T47D (cell line): ENCODE results near the gene PSMD9.

ENCODE experiments used
- DNase-seq, 2 experiments: peaks; one replicate each; pipeline versions ENCODE4 v3.0.0 to v3.0.0-alpha.2; 2011 to 2012; ENCODE audit warnings: low read depth in 1 of 2, low spot score in 1 of 2
- JUND ChIP-seq: IDR thresholded peaks from 2 replicates; pipeline ENCODE4 v1.6.1; 2012; ENCODE audit warnings: low read depth
- in situ Hi-C: cut with HindIII; loops from 2 replicates; pipeline ENCODE4 v1.10.0; 2016; ENCODE audit warnings: low sequenced_read_pairs, low pct_unique_long_range_greater_than_20kb

Gene PSMD9

GRCh38 chr12:121955258-121956237, 67.0 kb downstream of the PSMD9 start:
- TF ChIP-seq JUND, result no peak
- DNase-seq, result peak in 1 of 2 experiments; percentile 44
- in situ Hi-C loops, result no loop called here

- no peak for TF ChIP-seq JUND
- peak in 1 of 2 experiments; percentile 16 for DNase-seq
- in situ Hi-C loops, result no loop called here
These were observed 69.4 kb downstream of the PSMD9 start for GRCh38 chr12:121957861-121958515.

- in situ Hi-C loops, result no loop called here
- no peak for TF ChIP-seq JUND
- no peak for DNase-seq
These were observed 70.1 kb downstream of the PSMD9 start for GRCh38 chr12:121958541-121959240.

- in situ Hi-C loops, result no loop called here
- no peak for DNase-seq
- no peak for TF ChIP-seq JUND
These were observed 72.0 kb downstream of the PSMD9 start for GRCh38 chr12:121960541-121960940.

- in situ Hi-C loops, result no loop called here
- no peak for DNase-seq
- no peak for TF ChIP-seq JUND
These were observed 72.7 kb downstream of the PSMD9 start for GRCh38 chr12:121961195-121961879.

- in situ Hi-C loops, result no loop called here
- DNase-seq, result no peak
- TF ChIP-seq JUND, result no peak
These were observed 74.9 kb downstream of the PSMD9 start for GRCh38 chr12:121963341-121964018.

- in situ Hi-C loops, result no loop called here
- DNase-seq, result no peak
- no peak for TF ChIP-seq JUND
These were observed 76.4 kb downstream of the PSMD9 start for GRCh38 chr12:121964813-121965643.

GRCh38 chr12:121966959-121967358, 78.4 kb downstream of the PSMD9 start:
- in situ Hi-C loops, result no loop called here
- no peak for DNase-seq
- no peak for TF ChIP-seq JUND
